Breast epithelium (tissue), 3 donors: ENCODE results near the gene EEPD1.

Experiments
- CTCF ChIP-seq, 3 donors: fragments of 450-650 bp; IDR thresholded peaks; one replicate each; pipeline ENCODE4 v1.5.1; 2016 to 2017; ENCODE audit warnings: antibody characterized with exemption in 3 of 3, mild to moderate bottlenecking in 3 of 3, moderate library complexity in 3 of 3
- POLR2A ChIP-seq: fragments of 450-650 bp; IDR thresholded peaks from one replicate; pipeline ENCODE4 v1.6.1; 2016; ENCODE audit warnings: antibody characterized with exemption, mild to moderate bottlenecking, moderate library complexity
- POLR2AphosphoS5 ChIP-seq, 3 donors: sonication (generic); formaldehyde crosslinking; IDR thresholded peaks; one replicate each; pipeline ENCODE4 v1.6.1; 2017; ENCODE audit warnings: antibody characterized with exemption in 3 of 3

DNA sequence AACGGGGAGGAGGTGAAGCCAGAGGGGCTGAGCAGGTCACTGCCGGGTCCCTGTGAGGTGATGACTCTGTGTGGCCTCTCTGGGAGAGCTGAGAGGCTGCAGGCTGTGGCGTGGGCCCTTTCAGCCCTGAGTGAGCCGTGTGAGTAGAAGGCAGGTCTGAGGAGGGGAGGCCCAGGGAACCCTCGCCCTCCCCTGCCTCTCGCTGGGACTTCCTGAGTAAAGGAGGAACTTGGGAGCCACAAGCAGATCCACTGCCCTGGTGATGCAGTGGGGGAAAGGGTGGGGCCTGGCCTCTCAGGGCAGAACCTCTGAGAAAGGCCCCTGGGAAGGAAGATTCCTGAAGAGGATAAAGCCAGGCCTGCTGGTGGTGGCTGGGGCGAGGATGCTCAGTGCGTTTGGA, 22.8 kb downstream of the EEPD1 start:
- TF ChIP-seq CTCF (IDR thresholded peaks at IDR 0.05) (no peak), POLR2A (no peak), POLR2AphosphoS5 (IDR thresholded peaks at IDR 0.05) (no peak)
